IMR-90 (cell line): ENCODE results near the gene A3GALT2. TPM values are rescaled to one million over a fixed set of nuclear protein-coding genes. Genes with fewer than 3 reads are reported as not detected.
A peak's percentile ranks its signal among the peaks of the same experiment; 100 is the strongest.

ENCODE experiments used
- ATAC-seq: fragments of 200-7000 bp; cut with Tn5 transposase; 2 replicates; pipeline ENCODE4 v1.9.1; 2020; ENCODE audit warnings: low read depth, mild to moderate bottlenecking, moderate library complexity
- BruUV-seq: library from RNA; stranded (reverse); fragments of 400-500 nt; replicated peaks from 2 replicates; lab custom pipeline; 2021; lab: Mats Ljungman, UMichigan
- CTCF ChIA-PET: fragments of 300-600 bp; formaldehyde crosslinking; extraction: SDS; loops from one replicate; lab custom pipeline; 2021; ENCODE audit warnings: antibody characterized with exemption; lab: Yijun Ruan, JAX
- POLR2A ChIA-PET: fragments of 300-600 bp; sonication (Branson Sonifier 250); formaldehyde crosslinking; loops from one replicate; lab custom pipeline; 2022; ENCODE audit warnings: antibody characterized with exemption; ENCODE audit not compliant: unreplicated experiment; lab: Charles Lee
- DNase-seq: peaks from one replicate; pipeline ENCODE4 v3.0.0; 2013
- H2AFZ ChIP-seq: replicated peaks from 2 replicates; pipeline ENCODE3; 2013; ENCODE audit warnings: low read length, mild to moderate bottlenecking; ENCODE audit not compliant: poor library complexity
- H2AK5ac ChIP-seq: 2 replicates; pipeline ENCODE4 v1.6.1; 2013; ENCODE audit warnings: low read depth, low read length, inconsistent platforms
- H2AK9ac ChIP-seq: replicated peaks from 2 replicates; pipeline ENCODE3; 2013; ENCODE audit warnings: mild to moderate bottlenecking, low read depth, low read length, moderate library complexity; ENCODE audit not compliant: poor library complexity
- H2BK120ac ChIP-seq: 2 replicates; pipeline ENCODE4 v1.6.1; 2013; ENCODE audit warnings: low read depth, low read length, inconsistent platforms
- H2BK15ac ChIP-seq: 3 replicates; pipeline ENCODE4 v1.6.1; 2013; ENCODE audit warnings: low read depth, low read length, inconsistent platforms
- H2BK20ac ChIP-seq: 2 replicates; pipeline ENCODE4 v1.6.1; 2013; ENCODE audit warnings: low read depth, mild to moderate bottlenecking, inconsistent platforms, low read length, moderate library complexity
- H2BK5ac ChIP-seq: 2 replicates; pipeline ENCODE4 v1.6.1; 2013; ENCODE audit warnings: mild to moderate bottlenecking, low read depth, low read length, inconsistent platforms; ENCODE audit not compliant: poor library complexity, severe bottlenecking
- H3K14ac ChIP-seq: replicated peaks from 2 replicates; pipeline ENCODE4 v1.6.1; 2013; ENCODE audit warnings: low read depth, low read length, inconsistent platforms
- H3K18ac ChIP-seq: 2 replicates; pipeline ENCODE4 v1.6.1; 2013; ENCODE audit warnings: low read depth, low read length, control low read depth
- H3K23ac ChIP-seq: 2 replicates; pipeline ENCODE4 v1.6.1; 2013; ENCODE audit warnings: low read depth, low read length, inconsistent platforms
- H3K27ac ChIP-seq: 2 replicates; pipeline ENCODE4 v1.5.1; 2013; ENCODE audit warnings: mild to moderate bottlenecking, control low read depth, low read length; ENCODE audit not compliant: insufficient read depth
- H3K27me3 ChIP-seq: 2 replicates; pipeline ENCODE4 v1.6.1; 2013; ENCODE audit warnings: low read length; ENCODE audit not compliant: control insufficient read depth, insufficient read depth
- H3K36me3 ChIP-seq: 2 replicates; pipeline ENCODE4 v1.6.1; 2013; ENCODE audit warnings: low read length, mixed read lengths; ENCODE audit not compliant: control insufficient read depth, insufficient read depth
- H3K4ac ChIP-seq: 2 replicates; pipeline ENCODE4 v1.6.1; 2013; ENCODE audit warnings: low read depth, low read length, inconsistent platforms
- H3K4me1 ChIP-seq: 2 replicates; pipeline ENCODE4 v1.6.1; 2013; ENCODE audit warnings: low read length, mixed read lengths; ENCODE audit not compliant: control insufficient read depth, insufficient read depth
- H3K4me2 ChIP-seq: 2 replicates; pipeline ENCODE4 v1.6.1; 2013; ENCODE audit warnings: low read depth, mild to moderate bottlenecking, control low read depth, low read length, moderate library complexity
- H3K4me3 ChIP-seq: 2 replicates; pipeline ENCODE4 v1.5.1; 2013; ENCODE audit warnings: low read depth, mild to moderate bottlenecking, control low read depth, low read length, moderate library complexity; ENCODE audit not compliant: insufficient read depth
- H3K56ac ChIP-seq: 2 replicates; pipeline ENCODE4 v1.6.1; 2013; ENCODE audit warnings: low read length, inconsistent platforms; ENCODE audit not compliant: insufficient read depth; ENCODE audit errors: extremely low read depth
- H3K79me1 ChIP-seq, 2 experiments: 2 replicates each; pipeline ENCODE4 v1.6.1; 2013; ENCODE audit warnings: low read length in 2 of 2, inconsistent platforms in 1 of 2, low read depth in 1 of 2
- H3K9ac ChIP-seq: 2 replicates; pipeline ENCODE4 v1.6.1; 2013; ENCODE audit warnings: low read depth, low read length, control low read depth
- H3K9me1 ChIP-seq: 2 replicates; pipeline ENCODE4 v1.6.1; 2013; ENCODE audit warnings: low read length, inconsistent platforms; ENCODE audit not compliant: insufficient read depth
- H3K9me3 ChIP-seq: 2 replicates; pipeline ENCODE4 v1.6.1; 2013; ENCODE audit warnings: low read length; ENCODE audit not compliant: control insufficient read depth, insufficient read depth
- H4K20me1 ChIP-seq: 2 replicates; pipeline ENCODE4 v1.6.1; 2013; ENCODE audit warnings: low read length, inconsistent platforms; ENCODE audit not compliant: insufficient read depth
- H4K5ac ChIP-seq: 2 replicates; pipeline ENCODE4 v1.6.1; 2013; ENCODE audit warnings: mild to moderate bottlenecking, low read depth, low read length, control low read depth
- H4K8ac ChIP-seq, 2 experiments: 2 replicates each; pipeline ENCODE4 v1.6.1; 2013; ENCODE audit warnings: low read depth in 2 of 2, low read length in 2 of 2, control low read depth in 1 of 2, inconsistent platforms in 1 of 2
- H4K91ac ChIP-seq: 2 replicates; pipeline ENCODE4 v1.6.1; 2013; ENCODE audit warnings: low read depth, low read length, inconsistent platforms; ENCODE audit not compliant: insufficient read depth
- BHLHE40 ChIP-seq: fragments of 150-350 bp; IDR thresholded peaks from 2 replicates; pipeline ENCODE4 v1.6.1; 2016; ENCODE audit warnings: mild to moderate bottlenecking, low read depth, low read length
- MAZ ChIP-seq: IDR thresholded peaks from 2 replicates; pipeline ENCODE4 v1.6.1; 2012; ENCODE audit warnings: low read depth, mild to moderate bottlenecking, low read length, improper control_type of control experiment, moderate library complexity, borderline replicate concordance
- NFE2L2 ChIP-seq: fragments of 150-350 bp; IDR thresholded peaks from 2 replicates; pipeline ENCODE4 v1.6.1; 2016; ENCODE audit warnings: low read depth, mild to moderate bottlenecking, low read length
- RAD21 ChIP-seq: IDR thresholded peaks from 2 replicates; pipeline ENCODE4 v1.6.1; 2012; ENCODE audit warnings: low read length, improper control_type of control experiment
- RCOR1 ChIP-seq: IDR thresholded peaks from 2 replicates; pipeline ENCODE4 v1.6.1; 2012; ENCODE audit warnings: mild to moderate bottlenecking, low read length, improper control_type of control experiment; ENCODE audit not compliant: insufficient replicate concordance
- RFX5 ChIP-seq: IDR thresholded peaks from 2 replicates; pipeline ENCODE4 v1.8.0; 2012; ENCODE audit warnings: low read depth, mild to moderate bottlenecking, low read length, moderate library complexity
- WGBS, 2 experiments: methylation state at CpG; one replicate each; pipeline versions ENCODE4 v1.1.5 to v1.1.7; 2013; ENCODE audit warnings: missing lambda C conversion rate in 2 of 2; ENCODE audit not compliant: insufficient read length in 1 of 2; ENCODE audit errors: extremely low coverage in 2 of 2; 5-methylcytosine and 5-hydroxymethylcytosine counted together
- dilution Hi-C: fragments of 300-500 bp; cut with HindIII; formaldehyde crosslinking; loops from one replicate; pipeline ENCODE4 v1.14.3; 2018; ENCODE audit warnings: low sequenced_read_pairs; ENCODE audit not compliant: unreplicated experiment
- in situ Hi-C: fragments of 300-500 bp; cut with MboI; formaldehyde crosslinking; loops from 3 replicates; pipeline ENCODE4 v1.14.3; 2019; ENCODE audit warnings: low sequenced_read_pairs, inconsistent platforms, mixed read lengths
- intact Hi-C: fragments of 100-400 bp; cut with micrococcal nuclease; formaldehyde crosslinking; loops from 2 replicates; pipeline ENCODE4 v1.10.0; 2022
- polyA plus RNA-seq, 3 experiments: library from polyadenylated mRNA; depleted of rRNA; stranded (reverse); fragments of >200 nt; gene quantifications; 2 replicates each; pipeline ENCODE4 v1.2.3, GENCODE V29; 2012; ENCODE audit warnings: low replicate concordance in 1 of 3
- total RNA-seq: library from RNA; depleted of rRNA; stranded (reverse); fragments of >200 nt; gene quantifications from 2 replicates; pipeline ENCODE4 v1.2.3, GENCODE V29; 2012
- TF ChIP-seq, protein P1 (sequence below): conservative IDR thresholded peaks from 2 replicates; pipeline ENCODE4 v1.5.1; 2012; ENCODE audit warnings: mild to moderate bottlenecking, low read depth, low read length, improper control_type of control experiment
- TF ChIP-seq, protein P2 (sequence below): fragments of 150-350 bp; IDR thresholded peaks from 2 replicates; pipeline ENCODE4 v1.6.1; 2016; ENCODE audit warnings: low read depth, mild to moderate bottlenecking, low read length, moderate library complexity, borderline replicate concordance

Gene A3GALT2
- total and polyA plus RNA-seq, 2 of the 4 experiments (the other 2 are of a cell fraction) = not detected

DNA sequence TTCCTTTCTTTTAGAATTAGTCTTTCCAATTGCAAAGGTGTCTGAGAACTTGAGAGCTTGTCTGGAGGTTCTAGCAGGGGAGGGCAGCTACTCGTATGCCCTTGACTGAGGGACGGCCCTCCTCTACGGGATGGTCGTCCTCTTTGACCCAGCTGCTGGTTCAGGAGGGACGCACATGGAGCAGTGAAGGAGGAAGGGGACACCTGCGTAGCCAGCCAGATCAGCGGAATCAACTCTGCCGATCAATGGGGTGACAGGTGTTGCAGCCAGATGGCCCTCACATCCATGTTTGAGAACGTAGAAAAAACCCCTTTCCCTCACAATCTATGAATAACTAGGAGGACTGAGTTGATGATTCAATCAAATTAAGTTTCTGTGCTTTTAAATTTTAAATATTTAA, 15.7 kb upstream of the A3GALT2 start:
- H3K4me1 ChIP-seq = peaks cover 53% of the 10 kb centered on the region
- in situ Hi-C loops = no loop called here
- peak overlapping the region; percentile 30; the same call in 1 of the 2 replicates for H3K4me2 ChIP-seq
- H3K56ac ChIP-seq = no peak overlapping the region
- no peak overlapping the region for H2BK15ac ChIP-seq
- H3K14ac ChIP-seq = peak overlapping the region; percentile 33; the same call in 1 of the 2 replicates
- no peak overlapping the region for H2AK9ac ChIP-seq
- peaks cover 9 to 69% of the 10 kb centered on the region in 2 experiments; a peak in 3 of 4 replicates for H3K79me1 ChIP-seq
- DNase-seq (no peak), ATAC-seq (no peak)
- TF ChIP-seq NFE2L2 (no peak), BHLHE40 (no peak), RFX5 (no peak), RAD21 (no peak), MAZ (no peak), RCOR1 (no peak)
- TF ChIP-seq, protein P1, sequence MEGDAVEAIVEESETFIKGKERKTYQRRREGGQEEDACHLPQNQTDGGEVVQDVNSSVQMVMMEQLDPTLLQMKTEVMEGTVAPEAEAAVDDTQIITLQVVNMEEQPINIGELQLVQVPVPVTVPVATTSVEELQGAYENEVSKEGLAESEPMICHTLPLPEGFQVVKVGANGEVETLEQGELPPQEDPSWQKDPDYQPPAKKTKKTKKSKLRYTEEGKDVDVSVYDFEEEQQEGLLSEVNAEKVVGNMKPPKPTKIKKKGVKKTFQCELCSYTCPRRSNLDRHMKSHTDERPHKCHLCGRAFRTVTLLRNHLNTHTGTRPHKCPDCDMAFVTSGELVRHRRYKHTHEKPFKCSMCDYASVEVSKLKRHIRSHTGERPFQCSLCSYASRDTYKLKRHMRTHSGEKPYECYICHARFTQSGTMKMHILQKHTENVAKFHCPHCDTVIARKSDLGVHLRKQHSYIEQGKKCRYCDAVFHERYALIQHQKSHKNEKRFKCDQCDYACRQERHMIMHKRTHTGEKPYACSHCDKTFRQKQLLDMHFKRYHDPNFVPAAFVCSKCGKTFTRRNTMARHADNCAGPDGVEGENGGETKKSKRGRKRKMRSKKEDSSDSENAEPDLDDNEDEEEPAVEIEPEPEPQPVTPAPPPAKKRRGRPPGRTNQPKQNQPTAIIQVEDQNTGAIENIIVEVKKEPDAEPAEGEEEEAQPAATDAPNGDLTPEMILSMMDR = no peak
- TF ChIP-seq, protein P2, sequence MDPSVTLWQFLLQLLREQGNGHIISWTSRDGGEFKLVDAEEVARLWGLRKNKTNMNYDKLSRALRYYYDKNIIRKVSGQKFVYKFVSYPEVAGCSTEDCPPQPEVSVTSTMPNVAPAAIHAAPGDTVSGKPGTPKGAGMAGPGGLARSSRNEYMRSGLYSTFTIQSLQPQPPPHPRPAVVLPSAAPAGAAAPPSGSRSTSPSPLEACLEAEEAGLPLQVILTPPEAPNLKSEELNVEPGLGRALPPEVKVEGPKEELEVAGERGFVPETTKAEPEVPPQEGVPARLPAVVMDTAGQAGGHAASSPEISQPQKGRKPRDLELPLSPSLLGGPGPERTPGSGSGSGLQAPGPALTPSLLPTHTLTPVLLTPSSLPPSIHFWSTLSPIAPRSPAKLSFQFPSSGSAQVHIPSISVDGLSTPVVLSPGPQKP = no peak
- H3K4me3 ChIP-seq = no peak overlapping the region
- no TSS peak for BruUV-seq
- H4K91ac ChIP-seq = peak overlapping the region; percentile 0; the same call in 1 of the 2 replicates
- H2AFZ ChIP-seq = no peak overlapping the region
- H3K9me1 ChIP-seq = peaks cover 55% of the 10 kb centered on the region
- H3K23ac ChIP-seq = no peak overlapping the region
- no peak overlapping the region for H4K8ac ChIP-seq
- H3K9me3 ChIP-seq = no peaks in the 10 kb centered on the region
- no peak overlapping the region for H2BK20ac ChIP-seq
- POLR2A ChIA-PET = interaction anchor here (0.5 kb wide), 1 partner anchor 54 kb away, joined by 3 read pairs; no protein-coding TSS in a partner anchor
- H4K5ac ChIP-seq = no peak overlapping the region
- CTCF ChIA-PET = no interaction called here
- WGBS, 2 experiments = 100% methylated on average over 1 of the region's 9 CpGs; no CpG with 5 or more reads in 1 of the 2 experiments
- H3K18ac ChIP-seq = 0 out of 2 replicates have a peak overlapping the region, but pooled peaks have one; percentile 7
- peaks cover 98% of the 10 kb centered on the region for H4K20me1 ChIP-seq
- H3K4ac ChIP-seq = peak overlapping the region; percentile 72
- H3K27me3 ChIP-seq = no peaks in the 10 kb centered on the region
- peaks cover 42% of the 10 kb centered on the region for H3K36me3 ChIP-seq
- H2BK120ac ChIP-seq = no peak overlapping the region
- dilution Hi-C loops = no loop called here
- H2AK5ac ChIP-seq = peak overlapping the region; percentile 18; the same call in 1 of the 2 replicates
- peak overlapping the region; percentile 27 for H2BK5ac ChIP-seq
- H3K27ac ChIP-seq = peak overlapping the region; percentile 36; the same call in 1 of the 2 replicates
- intact Hi-C loops = no loop called here
- H3K9ac ChIP-seq = no peak overlapping the region
